Measurements from ENCODE around the gene MCU.
"Not testable (repeated sequence)": the region's sequence is repeated elsewhere in the genome, so short reads cannot be mapped to it uniquely, and the experiment has no call there.

The MCU gene

DNA sequence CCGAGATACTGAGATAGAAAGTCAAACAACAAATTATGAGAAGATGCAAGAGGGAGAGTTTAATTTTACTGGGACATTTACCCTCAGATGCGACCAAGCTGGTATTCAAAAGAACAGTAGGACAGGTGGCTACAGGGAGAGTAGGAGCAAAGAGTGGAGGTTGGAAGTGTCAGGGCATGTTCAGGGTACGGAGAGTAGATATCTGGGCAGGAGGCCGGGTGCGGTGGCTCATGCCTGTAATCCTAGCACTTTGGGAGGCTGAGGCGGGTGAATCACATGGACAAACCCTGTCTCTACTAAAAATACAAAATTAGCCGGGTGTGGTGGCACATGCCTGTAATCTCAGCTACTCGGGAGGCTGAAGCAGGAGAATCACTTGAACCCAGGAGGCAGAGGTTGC lies 5.5 kb upstream of the MCU start:
- DNase-seq (ENCODE audit: low read depth, low spot score) = not testable (repeated sequence)

DNA sequence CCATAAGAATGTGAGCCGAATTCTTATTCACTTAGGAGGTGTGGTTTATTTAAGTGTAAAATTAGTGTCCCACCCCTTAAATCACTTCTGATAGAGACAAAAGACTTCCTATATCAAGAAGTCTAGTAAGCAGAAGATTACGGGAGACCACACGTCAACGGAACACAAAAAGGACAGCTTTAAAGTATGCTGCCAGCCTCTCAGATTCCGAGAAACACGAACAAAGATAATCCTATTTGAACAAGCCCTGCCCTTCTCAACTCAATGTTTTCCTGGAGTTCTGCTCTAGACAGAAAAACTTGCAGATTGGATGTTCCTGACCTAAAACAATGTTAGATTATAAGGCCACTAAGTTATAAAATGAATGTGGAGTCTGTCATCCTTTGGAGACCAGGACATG lies 4.9 kb upstream of the MCU start:
- DNase-seq (ENCODE audit: low read depth, low spot score) = no peak

DNA sequence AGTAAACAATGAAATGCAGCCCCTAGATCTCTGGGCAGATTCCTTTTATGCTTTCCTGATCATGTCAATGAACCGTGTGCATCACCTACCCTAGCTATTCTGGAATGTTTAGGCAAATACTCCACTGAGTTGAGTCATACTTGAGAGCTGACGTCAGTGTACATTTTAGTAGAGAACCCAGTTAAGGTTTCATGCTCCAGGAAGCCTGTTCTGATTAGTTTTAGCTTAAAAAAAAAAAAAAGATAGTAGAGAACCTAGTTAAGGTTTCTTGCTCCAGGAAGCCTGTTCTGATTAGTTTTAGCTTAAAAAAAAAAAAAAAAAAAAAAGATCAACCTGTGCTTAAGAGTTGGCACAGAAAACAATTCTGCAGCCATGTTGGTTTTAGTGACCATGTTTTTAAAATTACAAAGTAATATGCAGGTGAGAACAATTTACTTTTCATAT lies 3.7 kb upstream of the MCU start:
- no peak for DNase-seq (ENCODE audit: low read depth, low spot score)

DNA sequence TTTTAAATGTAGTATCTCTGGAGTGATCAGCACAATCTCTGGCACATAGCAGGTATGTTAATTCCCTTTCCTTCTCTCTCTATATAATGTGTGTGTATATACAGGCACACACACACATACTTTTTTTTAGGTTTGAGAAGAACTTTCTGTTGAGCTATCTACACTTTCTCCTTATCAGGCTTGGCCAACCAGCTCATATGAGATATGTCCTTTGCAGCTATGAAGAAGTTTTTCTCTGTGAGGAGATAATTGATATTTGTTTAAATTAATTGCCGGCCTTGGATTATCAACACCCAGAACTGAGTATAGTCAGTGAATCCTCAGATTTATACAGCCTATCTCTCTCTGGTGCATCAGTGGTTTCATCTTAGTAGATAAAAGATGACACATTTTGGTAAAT lies 2.3 kb upstream of the MCU start:
- no peak for DNase-seq (ENCODE audit: low read depth, low spot score)

DNA sequence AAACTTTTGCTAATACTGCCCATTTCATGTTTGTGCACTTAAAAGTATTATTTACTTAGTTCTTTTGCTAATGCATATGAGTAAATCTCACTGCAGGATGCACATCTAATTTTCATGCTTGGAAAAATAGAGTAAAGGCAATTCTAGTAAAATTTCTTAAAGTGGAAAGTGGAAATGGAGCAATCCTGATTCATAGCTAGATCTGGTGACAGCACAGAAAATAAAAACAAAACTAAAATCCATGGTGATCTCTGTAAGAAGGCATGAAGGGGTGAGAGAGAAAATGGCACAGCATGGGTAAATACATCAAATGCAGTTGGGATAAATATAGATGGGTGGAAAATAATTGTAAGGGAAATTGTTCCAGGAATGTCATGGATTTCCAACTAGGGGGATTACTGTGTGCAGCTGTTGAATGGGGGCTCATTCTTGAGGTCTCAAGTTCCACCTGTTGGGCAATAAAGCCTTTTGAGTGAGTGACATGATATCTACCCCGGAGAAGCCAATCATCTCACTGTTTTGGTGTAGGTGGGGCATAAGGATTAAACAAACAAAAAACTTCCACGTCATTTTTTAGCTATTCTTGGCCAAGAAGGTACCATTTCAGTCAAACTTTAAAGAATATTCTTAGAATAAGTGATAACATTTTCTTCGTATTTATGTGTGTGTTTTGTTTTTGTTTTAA lies 1.7 kb upstream of the MCU start:
- DNase-seq (ENCODE audit: low read depth, low spot score) = no peak

DNA sequence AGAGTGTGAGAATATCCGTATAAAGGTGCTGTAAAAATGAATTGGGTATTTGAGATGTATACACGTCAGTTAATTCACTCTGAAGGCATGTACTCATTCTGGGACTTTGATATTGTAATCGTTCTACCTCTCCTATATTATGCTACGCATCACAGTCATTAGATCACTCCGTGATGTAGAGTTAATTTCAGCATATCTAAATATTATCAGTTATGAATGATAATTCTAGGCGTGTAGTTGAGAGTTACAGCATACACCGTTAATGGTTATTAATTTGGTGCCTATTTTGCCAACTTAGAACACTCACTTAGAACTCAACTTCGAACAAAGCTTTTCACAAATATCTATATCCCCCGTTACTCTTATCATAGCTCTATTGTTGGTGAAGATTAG lies 477 bp upstream of the MCU start:
- no peak for DNase-seq (ENCODE audit: low read depth, low spot score)

DNA sequence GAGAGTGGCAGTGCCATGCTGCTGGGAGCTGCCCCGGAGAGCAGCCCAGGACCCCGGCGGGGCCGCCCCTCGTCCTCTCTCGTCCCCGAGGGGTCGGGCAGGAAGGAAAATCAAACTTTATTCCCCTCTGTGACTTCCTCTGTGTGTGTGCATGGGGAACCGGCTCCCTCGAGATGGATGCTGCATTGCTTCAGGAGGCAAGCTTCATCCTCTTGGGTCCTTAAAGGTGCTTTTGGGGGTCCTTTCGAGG lies 726 bp downstream of the MCU start:
- DNase-seq (ENCODE audit: low read depth, low spot score) = no peak

DNA sequence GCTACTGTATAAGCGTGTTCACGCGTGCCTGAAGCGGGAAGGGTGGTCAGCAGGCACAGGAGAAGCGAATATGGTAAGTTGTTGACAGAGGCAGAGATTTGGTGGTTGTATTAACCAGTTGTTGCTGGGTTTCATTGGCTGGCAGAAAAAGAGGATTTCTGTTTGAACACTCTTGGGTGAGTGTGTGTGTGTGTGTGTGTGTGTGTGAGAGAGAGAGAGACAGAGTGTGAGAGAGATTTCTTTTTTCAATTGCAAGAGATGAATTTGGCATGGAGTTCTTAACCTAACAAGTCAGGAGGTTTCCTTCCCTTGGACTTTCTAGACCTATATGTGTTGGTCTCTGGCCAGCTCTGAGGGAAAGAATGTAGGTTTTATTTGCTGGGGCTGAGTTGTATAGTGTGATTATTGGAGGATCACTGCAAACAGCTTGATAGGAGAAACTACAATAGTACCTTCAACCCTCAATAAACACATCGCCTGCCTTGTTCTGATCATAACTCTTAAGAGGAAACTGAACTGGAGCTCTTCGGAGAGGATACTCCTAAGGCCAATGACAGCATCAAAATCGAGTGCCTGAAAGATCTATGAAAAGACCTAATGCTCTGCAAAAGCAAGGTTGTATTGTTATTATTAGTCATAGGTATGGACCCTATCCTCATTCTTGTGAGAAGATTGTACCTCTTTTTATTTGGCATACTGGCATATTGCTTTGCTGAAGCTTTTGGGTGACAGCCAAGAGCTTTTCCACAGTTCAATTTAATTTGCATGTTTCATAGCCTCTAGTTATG lies 1.2 kb downstream of the MCU start:
- no peak for DNase-seq (ENCODE audit: low read depth, low spot score)

DNA sequence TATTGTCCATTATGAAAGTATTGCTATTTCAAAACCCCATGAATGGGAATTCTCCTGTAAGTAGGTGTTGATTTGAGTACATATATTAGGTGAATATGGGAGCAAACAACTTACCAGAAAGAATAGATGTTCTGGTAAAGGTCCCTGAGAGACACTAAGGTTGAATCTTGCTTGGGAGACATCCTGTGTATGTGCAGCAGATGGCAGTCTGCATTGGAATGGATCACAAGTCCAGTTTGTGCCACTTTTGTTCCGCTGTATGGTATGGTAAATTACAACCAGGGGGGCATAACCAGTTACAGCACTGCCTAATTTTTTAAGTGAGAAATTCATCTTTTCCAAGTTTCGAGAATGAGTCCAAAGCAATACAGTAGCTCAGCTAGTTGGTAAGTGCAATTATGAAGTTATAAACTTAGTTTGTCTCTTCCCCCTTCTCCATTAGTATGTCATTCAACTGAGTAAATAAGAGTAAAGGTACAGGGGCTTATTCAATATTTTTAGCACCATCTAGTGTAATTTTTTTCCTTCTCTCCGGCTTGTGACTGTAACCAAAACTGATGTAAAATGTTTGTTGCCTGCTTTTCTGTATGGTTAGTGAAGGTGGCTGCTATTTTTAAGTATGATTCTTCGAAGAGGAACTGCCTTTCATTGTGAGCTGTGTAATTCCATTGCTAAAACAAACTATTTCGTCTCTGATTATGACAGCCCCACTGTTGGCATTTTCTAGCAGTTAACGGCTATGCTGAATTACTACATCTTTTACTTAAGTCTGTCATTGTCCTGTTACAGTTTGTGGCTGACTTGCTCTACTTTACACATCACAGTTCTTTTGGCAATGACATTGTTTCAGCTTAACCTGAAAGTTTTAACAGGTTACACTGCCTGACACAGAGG lies 2.8 kb downstream of the MCU start:
- no peak for DNase-seq (ENCODE audit: low read depth, low spot score)

DNA sequence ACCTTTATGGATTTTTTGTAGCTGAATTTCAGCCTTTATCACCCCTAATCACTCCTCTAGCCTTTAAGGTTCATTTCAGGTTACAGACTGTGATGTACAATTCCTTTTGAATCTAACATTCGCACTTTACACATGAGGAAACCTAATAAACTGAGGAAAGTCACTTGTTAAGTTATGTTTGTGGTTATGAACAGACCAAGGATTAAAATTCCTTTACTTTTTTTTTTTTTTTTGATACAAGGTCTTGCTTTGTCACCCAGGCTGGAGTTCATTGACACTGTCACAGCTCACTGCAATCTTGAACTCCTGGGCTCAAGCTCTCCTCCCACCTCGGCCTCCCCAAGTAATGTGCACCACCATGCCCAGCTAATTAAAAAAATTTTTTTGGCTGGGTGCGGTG lies 3.6 kb downstream of the MCU start:
- no peak for DNase-seq (ENCODE audit: low read depth, low spot score)

DNA sequence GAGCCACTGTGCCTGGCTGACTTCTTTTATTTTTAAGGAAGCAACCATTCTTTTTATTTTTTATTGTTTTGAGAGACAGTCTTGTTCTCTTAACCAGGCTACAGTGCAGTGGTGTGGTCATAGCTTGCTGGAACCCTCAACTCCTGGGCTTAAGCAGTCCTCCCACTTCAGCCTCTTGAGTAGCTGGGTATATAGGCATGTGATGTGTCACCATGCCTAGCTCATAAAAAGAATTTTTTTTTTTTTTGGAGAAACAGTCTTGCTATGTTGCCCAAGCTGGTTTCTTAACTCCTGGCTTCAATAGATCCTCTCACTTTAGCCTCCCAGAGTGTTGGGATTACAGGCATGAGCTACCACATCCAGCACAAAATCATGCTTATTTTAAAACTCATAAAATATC lies 5.8 kb downstream of the MCU start:
- DNase-seq (ENCODE audit: low read depth, low spot score) = no peak

DNA sequence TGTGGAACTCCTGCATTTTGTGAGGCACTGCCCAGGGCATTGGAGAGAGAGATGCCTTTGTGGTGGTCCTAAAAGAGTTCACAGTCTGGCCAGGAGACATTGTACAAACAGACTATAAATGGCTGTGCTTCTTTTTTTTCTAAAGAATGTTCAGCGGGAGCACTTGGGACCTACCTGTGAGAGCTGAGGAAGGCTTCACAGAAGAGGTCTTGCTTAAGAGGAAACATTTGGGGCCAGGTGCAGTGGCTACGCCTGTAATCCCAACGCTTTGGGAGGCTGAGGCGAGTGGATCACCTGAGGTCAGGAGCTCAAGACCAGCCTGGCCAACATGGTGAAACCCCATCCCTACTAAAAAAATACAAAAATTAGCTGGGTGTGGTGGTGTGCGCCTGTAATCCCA lies 10.5 kb downstream of the MCU start:
- not testable (repeated sequence) for DNase-seq (ENCODE audit: low read depth, low spot score)

DNA sequence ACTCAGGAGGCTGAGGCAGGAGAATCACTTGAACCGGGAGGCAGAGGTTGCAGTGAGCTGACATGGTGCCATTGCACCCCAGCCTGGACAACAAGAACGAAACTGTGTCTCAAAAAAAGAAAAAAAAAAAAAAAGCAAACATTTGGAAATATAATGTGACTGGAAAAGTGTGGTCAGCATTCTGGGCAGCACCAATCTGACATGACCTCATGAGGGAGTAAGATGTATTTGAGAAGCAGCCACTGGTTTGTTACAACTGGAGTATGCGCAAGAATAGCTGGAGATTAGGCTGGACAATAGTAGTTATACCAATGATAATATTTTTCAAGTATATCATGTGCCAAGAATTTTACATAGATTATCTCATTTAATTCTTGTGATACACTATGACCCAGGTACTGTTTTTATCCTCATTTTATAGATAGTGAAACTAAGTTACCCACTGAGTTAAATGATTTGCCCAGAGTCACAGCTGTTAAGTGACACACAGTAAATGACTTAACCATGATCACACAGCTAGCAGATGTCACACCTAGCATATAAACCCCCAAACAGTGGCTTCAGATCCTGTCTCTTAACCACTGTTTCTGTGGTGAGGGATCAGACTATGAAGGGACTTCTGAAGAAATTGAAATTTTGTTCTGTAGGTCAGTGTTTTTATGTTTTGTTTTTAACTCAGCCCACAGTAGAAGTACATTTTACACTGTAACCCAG lies 11.1 kb downstream of the MCU start:
- no peak for DNase-seq (ENCODE audit: low read depth, low spot score)

DNA sequence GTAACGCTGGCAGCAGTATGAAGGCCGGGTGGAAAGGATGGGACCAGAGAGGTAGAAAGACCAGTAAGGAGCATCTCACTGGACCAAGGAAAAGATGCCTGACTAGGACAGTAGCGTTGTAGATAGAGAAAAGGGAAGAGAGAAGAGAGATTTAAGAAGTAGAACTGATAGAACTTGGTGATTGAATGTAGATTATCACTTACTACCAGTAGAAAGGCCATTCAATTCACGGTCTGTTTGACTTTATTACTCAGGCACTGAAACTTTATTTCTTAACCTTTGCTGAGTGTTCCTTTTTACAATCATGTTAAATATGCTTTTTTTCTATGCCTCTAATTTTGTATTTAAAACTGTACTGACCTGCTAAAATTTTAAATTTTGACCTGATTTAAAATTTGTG lies 12.2 kb downstream of the MCU start:
- no peak for DNase-seq (ENCODE audit: low read depth, low spot score)

DNA sequence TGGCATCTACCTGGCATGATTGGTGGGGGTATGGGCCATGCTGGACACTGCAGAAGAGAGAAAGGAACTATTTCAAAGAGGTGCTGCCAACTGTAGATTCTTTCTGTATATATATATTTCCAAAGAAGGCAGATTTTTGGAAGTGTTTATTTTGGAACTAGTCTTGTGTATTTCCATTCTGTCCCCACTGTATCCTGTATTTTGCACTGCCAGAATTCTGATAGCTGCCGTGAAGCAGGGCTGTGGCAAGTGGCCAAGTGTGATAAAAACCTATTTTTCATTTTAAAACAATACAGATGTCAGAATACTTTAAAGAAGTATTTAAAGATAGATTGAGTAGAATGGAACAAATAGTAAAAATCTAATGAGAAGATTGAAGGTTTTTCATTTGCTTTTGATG lies 17.1 kb downstream of the MCU start:
- no peak for DNase-seq (ENCODE audit: low read depth, low spot score)

DNA sequence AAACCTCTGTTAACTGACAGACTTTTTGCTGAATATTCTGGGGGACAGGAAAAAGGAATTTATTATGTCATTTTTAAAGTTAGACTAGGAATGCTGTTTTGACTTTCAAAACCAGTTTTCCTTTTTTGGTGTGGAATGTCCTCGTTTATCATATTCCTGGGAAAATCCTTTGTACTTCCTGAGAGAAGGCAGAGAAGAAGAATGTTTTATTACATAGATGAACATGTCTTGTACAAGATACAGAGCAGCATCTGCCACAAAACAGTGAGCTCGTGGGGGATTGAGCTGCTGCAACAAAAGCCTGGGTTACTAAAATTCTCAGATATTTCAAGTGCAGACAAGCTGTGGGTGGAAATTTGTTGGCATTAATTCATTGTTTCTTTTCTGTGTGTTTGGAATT lies 20.2 kb downstream of the MCU start:
- DNase-seq (ENCODE audit: low read depth, low spot score) = no peak

DNA sequence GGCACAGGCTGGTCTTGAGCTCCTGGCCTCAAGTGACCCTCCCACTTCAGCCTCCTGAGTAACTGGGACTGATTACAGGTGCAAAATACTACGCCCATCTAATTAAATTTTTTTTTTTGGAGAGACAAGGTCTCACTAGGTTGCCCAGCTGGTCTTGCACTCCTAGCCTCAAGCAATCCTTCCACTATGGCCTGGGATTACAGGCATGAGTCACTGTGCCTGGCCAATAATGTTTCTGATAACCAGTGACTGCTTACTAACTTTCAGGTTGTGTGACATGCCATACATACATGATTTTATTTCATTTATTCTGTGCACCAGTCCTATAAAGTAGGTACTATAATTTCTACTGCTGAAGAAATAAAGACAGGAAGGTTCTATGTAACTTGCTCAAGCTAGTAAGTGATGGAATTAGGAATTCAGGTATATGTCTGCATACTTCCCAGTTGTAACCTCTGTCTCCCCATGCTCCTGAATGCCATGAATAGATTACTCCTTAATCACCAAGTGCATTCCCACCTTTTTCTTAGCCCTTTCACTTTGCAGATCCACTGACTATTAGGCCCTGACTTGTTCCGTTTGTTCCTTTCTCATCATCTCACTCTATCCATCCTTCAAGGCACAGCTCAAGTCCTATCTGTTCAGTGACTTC lies 28.1 kb downstream of the MCU start:
- DNase-seq (ENCODE audit: low read depth, low spot score) = peak; percentile 23

DNA sequence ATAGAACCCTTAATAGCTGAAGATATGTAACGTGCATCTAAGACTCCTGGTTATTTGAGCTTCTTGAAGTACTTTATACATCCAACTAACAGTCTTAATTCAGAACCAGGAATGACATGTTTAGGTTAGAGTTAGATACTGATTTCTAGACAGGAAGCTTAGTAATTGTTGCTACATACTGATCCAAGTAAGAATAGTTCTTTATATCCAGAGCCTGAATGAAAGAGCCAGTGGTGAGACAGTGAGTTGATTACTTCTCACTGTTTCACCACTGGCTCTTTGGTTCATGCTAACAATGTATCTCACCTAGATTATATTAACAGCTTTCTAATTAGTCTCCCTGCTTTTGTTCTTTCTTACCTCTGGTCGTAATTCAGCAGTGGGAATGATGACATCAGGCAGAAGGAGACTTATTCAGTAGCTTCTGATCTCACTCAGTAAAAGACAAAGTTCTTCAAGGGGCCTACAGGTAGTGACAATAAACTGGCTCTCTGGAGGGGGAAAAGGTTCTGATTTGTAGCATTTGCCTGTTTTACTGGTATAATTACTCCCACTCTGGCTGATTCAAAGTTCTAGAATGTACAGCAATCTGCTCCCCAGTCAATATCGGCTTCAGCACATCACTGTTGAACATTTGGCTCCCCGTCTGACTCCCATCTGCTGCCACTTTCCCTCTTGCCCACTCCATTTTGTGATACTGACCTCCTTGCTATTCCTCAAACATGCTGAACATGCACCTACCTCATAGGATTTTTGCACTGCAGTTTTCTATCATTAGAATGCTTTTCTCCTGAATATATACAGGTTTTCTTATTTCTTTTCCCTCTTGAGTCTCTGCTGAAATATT lies 29.1 kb downstream of the MCU start:
- DNase-seq (ENCODE audit: low read depth, low spot score) = no peak

DNA sequence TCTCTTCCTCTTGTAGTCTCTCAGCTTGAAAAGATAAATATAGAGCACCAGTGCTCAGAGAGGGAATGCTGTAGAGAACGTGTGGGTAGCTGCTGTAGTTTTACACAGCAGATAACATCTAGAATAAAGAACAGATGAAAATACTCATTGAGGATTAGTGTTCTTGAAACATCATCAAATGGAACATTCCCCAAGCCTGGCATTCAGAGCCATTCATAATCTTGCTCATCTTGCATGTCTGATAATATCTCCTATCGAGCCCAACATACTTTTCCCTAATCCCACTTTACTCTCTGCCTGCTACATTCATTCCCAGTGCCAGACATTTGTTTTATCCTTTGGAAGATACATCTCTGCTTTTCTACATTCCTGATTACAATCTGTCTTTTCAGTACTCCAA lies 35.2 kb downstream of the MCU start:
- DNase-seq (ENCODE audit: low read depth, low spot score) = no peak

DNA sequence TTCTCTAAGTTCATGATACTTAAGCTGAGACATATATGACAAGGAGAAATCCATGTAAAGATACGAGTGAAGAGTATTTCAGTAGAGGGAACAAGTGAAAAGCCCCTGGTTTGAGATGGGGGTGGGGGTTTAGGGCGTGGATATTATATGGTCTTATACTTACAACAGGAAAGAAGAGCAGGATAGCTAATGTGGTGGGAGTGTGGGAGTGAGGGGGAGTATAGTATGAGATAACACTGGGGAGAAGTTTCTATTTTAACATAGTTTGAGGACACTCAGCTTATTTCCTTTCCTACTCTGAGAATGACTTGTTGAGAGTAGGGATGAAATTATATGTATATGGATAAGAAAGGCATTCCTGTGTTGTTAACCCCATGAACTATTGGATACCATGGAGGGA lies 36.5 kb downstream of the MCU start:
- no peak for DNase-seq (ENCODE audit: low read depth, low spot score)

DNA sequence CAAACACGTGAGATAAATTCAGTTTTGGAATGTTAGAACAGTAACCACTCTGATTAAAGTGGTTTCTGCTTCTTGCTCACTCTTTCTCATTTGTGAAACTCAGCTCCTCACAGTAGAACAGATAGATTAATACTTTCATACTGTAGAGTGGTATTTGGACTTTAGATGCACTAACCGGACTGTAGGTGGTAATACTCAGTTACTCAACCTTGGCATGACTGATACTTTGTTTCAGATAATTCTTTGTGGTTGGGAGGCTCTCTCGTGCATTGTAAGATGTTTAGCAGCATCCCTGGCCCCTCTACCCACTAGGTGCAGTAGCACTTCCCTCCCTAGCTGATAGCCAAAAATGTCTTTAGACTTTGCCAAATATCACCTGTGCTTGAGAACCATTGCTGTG lies 37.6 kb downstream of the MCU start:
- no peak for DNase-seq (ENCODE audit: low read depth, low spot score)
